ENCODE results near the gene C6orf120.

Gene C6orf120

GRCh38 chr6:169665289-169665688, 36.6 kb upstream of the C6orf120 start:
- DNase-seq (ENCODE audit: low read depth in 1 of 2, low spot score in 1 of 2), result no peak
- in situ Hi-C loops (cut with HindIII; ENCODE audit: low pct_unique_long_range_greater_than_20kb, low sequenced_read_pairs), result no loop called here
- TF ChIP-seq JUND (IDR thresholded peaks at IDR 0.05; ENCODE audit: low read depth), result no peak

DNA sequence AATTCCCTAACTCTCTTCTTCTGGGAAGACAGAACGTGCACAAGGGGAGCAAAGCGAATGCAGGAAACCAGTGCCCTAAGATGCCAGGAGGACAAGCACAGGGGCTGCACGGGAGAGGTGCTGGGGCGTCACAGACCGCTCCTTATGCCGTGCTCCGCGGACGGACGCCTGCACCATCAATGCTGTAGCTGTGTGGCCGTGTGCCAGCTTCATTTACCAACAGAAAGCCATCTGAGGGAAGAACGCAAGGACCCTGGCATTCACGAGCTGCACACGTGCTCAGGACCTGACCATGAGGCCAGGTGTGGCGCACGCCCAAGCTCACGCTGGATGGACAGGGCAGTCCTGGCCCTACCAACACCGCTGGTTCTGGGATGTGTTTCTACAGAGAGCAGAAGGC, 35.5 kb upstream of the C6orf120 start:
- TF ChIP-seq JUND (IDR thresholded peaks at IDR 0.05; ENCODE audit: low read depth), result no peak
- in situ Hi-C loops (cut with HindIII; ENCODE audit: low pct_unique_long_range_greater_than_20kb, low sequenced_read_pairs), result no loop called here
- DNase-seq (ENCODE audit: low read depth in 1 of 2, low spot score in 1 of 2), result no peak

DNA sequence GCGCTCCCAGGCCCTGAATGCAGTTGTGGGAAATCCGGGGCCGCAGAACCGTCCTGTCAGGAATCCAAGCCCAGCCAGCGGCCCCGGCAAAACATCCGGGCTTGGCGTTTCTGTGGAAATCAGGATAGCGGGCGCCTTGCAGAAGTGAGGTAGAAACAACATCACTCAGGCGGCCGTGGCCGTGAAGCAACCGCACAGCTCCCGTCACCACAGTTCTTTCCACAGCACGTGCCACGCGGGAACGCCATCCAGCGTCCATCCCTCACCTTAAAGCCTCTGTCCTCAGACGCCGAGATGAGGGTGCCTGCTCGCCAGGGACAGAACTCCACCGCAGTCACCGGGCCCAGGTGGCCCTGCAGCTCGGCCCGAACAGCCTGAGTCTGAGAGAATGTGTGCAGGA, 34.2 kb upstream of the C6orf120 start:
- in situ Hi-C loops (cut with HindIII; ENCODE audit: low pct_unique_long_range_greater_than_20kb, low sequenced_read_pairs), result no loop called here
- no peak for DNase-seq (ENCODE audit: low read depth in 1 of 2, low spot score in 1 of 2)
- no peak for TF ChIP-seq JUND (IDR thresholded peaks at IDR 0.05; ENCODE audit: low read depth)

DNA sequence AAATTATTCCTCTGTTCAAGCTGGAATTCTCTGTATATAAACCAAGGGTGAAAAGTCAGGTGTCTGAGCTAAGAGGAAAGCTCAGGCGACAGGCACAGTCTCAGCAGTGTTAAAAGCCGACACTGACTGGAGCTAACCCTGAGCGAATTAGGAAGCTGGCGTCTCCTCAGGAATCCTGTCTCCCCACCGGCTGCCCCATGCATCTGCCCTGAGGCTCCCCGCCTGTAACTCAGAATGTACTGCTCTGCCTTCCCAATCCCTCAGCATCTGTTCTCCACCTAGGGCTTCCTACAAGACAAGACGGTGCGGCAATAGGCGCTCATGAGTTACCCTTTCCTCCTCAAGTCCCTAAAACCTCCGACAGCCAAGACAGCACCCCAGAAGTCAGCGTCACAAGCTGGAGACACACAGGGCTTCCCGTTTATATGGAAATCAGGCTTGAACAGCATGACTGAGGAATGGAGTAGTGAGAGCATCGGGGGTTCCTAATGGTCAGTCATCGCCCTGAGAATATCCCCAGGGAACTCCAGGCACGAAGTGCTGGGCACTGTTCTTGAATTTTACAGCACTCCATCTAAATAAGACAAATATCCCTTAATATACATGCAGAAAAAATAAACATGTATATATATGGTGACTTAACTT, 33.6 kb upstream of the C6orf120 start:
- in situ Hi-C loops (cut with HindIII; ENCODE audit: low pct_unique_long_range_greater_than_20kb, low sequenced_read_pairs), result no loop called here
- DNase-seq (ENCODE audit: low read depth in 1 of 2, low spot score in 1 of 2), result no peak
- no peak for TF ChIP-seq JUND (IDR thresholded peaks at IDR 0.05; ENCODE audit: low read depth)

- TF ChIP-seq JUND (IDR thresholded peaks at IDR 0.05; ENCODE audit: low read depth), result no peak
- no peak for DNase-seq (ENCODE audit: low read depth in 1 of 2, low spot score in 1 of 2)
- in situ Hi-C loops (cut with HindIII; ENCODE audit: low pct_unique_long_range_greater_than_20kb, low sequenced_read_pairs), result no loop called here
Measured at GRCh38 chr6:169669147-169669546, 32.8 kb upstream of the C6orf120 start.

DNA sequence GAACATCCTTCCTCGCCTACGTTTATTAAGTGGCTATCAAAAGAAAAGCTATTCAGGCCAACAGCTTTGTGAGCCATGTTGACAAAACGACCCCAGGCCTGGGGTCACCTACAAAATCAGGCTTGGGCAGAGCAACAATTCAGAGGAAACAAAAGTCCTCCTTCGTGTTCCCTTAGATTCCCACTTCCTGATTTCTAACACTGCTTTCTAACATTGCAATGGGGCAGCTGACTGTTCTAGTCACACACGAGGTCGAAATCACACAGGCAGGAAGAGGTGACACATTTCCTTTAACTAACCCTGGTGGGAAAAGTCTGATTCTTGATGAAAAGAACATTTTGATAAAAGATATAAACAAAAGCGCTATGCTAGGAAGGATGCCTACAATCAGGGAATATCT, 32.0 kb upstream of the C6orf120 start:
- DNase-seq (ENCODE audit: low read depth in 1 of 2, low spot score in 1 of 2), result no peak
- no peak for TF ChIP-seq JUND (IDR thresholded peaks at IDR 0.05; ENCODE audit: low read depth)
- in situ Hi-C loops (cut with HindIII; ENCODE audit: low pct_unique_long_range_greater_than_20kb, low sequenced_read_pairs), result no loop called here

GRCh38 chr6:169671563-169671962, 30.4 kb upstream of the C6orf120 start:
- no peak for DNase-seq (ENCODE audit: low read depth in 1 of 2, low spot score in 1 of 2)
- in situ Hi-C loops (cut with HindIII; ENCODE audit: low pct_unique_long_range_greater_than_20kb, low sequenced_read_pairs), result no loop called here
- TF ChIP-seq JUND (IDR thresholded peaks at IDR 0.05; ENCODE audit: low read depth), result no peak

DNA sequence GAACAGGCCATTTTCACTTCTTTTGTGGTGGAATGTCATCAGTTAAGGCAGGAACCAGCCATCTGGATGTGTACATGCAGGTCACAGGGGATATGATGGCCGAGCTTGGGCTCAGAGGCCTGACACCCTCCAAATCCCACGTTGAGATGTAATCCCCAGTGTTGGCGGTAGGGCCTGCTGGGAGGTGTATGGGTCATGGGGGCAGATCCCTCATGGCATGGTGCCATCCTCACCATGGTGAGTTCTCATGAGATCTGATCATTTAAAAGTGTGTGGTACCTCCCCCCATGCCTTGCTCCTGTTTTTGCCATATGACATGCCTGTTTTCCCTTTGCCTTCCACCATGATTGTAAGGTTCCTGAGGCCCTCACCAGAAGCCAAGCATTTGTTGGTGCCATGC, 26.9 kb upstream of the C6orf120 start:
- no peak for DNase-seq (ENCODE audit: low read depth in 1 of 2, low spot score in 1 of 2)
- no peak for TF ChIP-seq JUND (IDR thresholded peaks at IDR 0.05; ENCODE audit: low read depth)
- in situ Hi-C loops (cut with HindIII; ENCODE audit: low pct_unique_long_range_greater_than_20kb, low sequenced_read_pairs), result no loop called here

GRCh38 chr6:169677096-169677495, 24.8 kb upstream of the C6orf120 start:
- no peak for DNase-seq (ENCODE audit: low read depth in 1 of 2, low spot score in 1 of 2)
- no peak for TF ChIP-seq JUND (IDR thresholded peaks at IDR 0.05; ENCODE audit: low read depth)
- in situ Hi-C loops (cut with HindIII; ENCODE audit: low pct_unique_long_range_greater_than_20kb, low sequenced_read_pairs), result no loop called here

DNA sequence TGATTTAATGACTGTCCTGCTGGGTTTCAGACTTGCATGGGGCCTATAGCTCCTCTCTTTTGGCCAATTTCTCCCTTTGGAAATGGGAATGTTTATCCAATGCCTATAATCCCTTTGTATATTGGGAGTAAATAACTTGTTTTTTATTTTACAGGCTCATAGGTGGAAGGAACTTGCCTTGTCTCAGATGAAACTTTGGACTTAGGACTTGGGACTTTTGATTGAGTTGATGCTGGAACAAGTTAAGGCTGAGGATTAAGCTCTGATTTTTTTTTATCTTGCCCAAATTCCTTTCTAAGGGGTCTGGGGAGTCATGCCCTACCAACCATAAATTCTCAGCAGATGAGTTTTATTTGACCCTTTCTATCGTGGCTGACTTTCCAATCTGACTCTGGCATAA, 23.6 kb upstream of the C6orf120 start:
- in situ Hi-C loops (cut with HindIII; ENCODE audit: low pct_unique_long_range_greater_than_20kb, low sequenced_read_pairs), result no loop called here
- DNase-seq (ENCODE audit: low read depth in 1 of 2, low spot score in 1 of 2), result no peak

DNA sequence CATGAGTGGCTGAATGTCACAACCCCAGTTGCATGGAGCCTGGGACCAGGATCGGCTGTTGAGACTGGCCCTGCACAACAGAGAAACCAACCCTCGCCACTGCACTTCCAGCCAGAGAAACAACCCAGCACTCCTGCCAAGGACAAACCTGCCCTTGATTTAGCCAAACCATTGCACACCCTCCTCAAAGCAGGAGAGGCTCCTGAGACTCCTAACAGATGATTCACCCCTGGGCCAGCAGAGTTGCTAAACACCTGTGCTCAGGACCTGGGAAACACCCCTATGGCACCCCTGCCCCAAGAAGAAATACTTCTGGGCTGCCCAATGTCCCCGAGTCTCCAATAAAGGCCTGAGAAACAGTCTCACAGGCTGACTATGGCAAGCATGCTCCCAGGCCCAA, 17.9 kb upstream of the C6orf120 start:
- TF ChIP-seq JUND (IDR thresholded peaks at IDR 0.05; ENCODE audit: low read depth), result no peak
- DNase-seq (ENCODE audit: low read depth in 1 of 2, low spot score in 1 of 2), result no peak
- in situ Hi-C loops (cut with HindIII; ENCODE audit: low pct_unique_long_range_greater_than_20kb, low sequenced_read_pairs), result no loop called here

More for the DNA sequence above, 23.6 kb upstream of the C6orf120 start:
- no peak for TF ChIP-seq JUND (IDR thresholded peaks at IDR 0.05; ENCODE audit: low read depth)

DNA sequence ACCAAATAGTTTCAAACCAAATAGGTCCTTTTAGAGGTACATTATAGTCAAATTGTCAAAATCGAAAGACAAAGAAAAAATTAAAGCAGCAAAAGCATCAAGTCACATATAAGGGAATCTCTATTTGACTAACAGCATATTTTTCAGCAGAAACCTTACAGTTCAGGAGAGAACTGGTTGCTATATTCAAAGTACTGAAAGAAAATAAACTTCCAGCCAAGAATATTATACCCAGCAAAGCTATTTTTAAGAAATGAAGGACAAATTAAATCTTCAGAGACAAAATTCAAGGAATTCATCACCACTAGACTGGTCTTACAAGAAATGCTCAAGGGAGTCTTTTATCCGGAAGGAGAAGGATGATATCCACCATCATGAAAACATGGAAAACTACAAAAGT, 16.1 kb upstream of the C6orf120 start:
- TF ChIP-seq JUND (IDR thresholded peaks at IDR 0.05; ENCODE audit: low read depth), result no peak
- DNase-seq (ENCODE audit: low read depth in 1 of 2, low spot score in 1 of 2), result no peak
- in situ Hi-C loops (cut with HindIII; ENCODE audit: low pct_unique_long_range_greater_than_20kb, low sequenced_read_pairs), result no loop called here

- no peak for TF ChIP-seq JUND (IDR thresholded peaks at IDR 0.05; ENCODE audit: low read depth)
- DNase-seq (ENCODE audit: low read depth in 1 of 2, low spot score in 1 of 2), result no peak
Measured at GRCh38 chr6:169689287-169689686, 12.6 kb upstream of the C6orf120 start.

DNA sequence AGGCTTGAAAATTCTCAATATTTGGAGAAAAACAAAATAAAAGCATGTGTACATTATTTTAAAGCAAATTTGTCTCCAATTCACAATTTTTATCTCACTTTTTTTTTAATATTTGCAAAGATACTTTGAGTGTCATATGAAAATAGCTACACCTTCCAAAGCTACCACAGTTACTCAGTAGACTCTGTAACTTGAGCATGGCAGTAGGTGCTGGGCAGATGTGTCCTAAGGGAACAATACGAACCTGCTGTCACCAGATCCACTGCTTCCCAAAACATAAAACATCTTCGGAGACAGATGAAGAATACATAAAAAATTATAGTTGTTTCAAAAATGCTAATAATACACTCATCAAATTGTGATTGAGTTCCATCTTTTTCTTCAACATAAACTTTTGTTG, 10.7 kb upstream of the C6orf120 start:
- TF ChIP-seq JUND (IDR thresholded peaks at IDR 0.05; ENCODE audit: low read depth), result no peak
- no peak for DNase-seq (ENCODE audit: low read depth in 1 of 2, low spot score in 1 of 2)
- in situ Hi-C loops (cut with HindIII; ENCODE audit: low pct_unique_long_range_greater_than_20kb, low sequenced_read_pairs), result no loop called here

More at GRCh38 chr6:169689287-169689686, 12.6 kb upstream of the C6orf120 start:
- in situ Hi-C loops (cut with HindIII; ENCODE audit: low pct_unique_long_range_greater_than_20kb, low sequenced_read_pairs), result no loop called here
